ENCODE data around the gene TINAG.

DNA sequence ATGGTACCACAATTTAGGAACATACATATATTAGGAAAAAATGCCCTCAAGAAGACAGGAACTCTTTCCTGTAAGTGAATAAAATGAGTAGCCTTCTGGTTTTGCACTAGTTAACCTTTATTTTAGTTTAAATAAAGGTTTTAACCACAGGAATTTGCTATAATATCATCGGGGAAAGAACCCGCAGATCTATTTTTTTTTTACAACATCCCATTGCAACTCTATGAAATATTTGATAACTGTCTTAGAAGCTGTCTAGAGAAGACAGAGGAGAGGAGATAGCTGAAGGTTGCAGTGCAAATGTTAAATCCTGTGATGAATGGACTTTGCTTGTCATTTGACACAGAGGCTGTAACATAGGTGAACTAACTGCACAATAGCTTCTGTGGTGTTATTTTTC, 69.5 kb downstream of the TINAG start:
- TF ChIP-seq POLR2AphosphoS5 (IDR thresholded peaks at IDR 0.05; ENCODE audit: low read depth): no peak
- TF ChIP-seq, protein P1, sequence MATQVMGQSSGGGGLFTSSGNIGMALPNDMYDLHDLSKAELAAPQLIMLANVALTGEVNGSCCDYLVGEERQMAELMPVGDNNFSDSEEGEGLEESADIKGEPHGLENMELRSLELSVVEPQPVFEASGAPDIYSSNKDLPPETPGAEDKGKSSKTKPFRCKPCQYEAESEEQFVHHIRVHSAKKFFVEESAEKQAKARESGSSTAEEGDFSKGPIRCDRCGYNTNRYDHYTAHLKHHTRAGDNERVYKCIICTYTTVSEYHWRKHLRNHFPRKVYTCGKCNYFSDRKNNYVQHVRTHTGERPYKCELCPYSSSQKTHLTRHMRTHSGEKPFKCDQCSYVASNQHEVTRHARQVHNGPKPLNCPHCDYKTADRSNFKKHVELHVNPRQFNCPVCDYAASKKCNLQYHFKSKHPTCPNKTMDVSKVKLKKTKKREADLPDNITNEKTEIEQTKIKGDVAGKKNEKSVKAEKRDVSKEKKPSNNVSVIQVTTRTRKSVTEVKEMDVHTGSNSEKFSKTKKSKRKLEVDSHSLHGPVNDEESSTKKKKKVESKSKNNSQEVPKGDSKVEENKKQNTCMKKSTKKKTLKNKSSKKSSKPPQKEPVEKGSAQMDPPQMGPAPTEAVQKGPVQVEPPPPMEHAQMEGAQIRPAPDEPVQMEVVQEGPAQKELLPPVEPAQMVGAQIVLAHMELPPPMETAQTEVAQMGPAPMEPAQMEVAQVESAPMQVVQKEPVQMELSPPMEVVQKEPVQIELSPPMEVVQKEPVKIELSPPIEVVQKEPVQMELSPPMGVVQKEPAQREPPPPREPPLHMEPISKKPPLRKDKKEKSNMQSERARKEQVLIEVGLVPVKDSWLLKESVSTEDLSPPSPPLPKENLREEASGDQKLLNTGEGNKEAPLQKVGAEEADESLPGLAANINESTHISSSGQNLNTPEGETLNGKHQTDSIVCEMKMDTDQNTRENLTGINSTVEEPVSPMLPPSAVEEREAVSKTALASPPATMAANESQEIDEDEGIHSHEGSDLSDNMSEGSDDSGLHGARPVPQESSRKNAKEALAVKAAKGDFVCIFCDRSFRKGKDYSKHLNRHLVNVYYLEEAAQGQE (IDR thresholded peaks at IDR 0.05; ENCODE audit: insufficient replicate concordance, low read depth): no peak
- TF ChIP-seq, protein P2, sequence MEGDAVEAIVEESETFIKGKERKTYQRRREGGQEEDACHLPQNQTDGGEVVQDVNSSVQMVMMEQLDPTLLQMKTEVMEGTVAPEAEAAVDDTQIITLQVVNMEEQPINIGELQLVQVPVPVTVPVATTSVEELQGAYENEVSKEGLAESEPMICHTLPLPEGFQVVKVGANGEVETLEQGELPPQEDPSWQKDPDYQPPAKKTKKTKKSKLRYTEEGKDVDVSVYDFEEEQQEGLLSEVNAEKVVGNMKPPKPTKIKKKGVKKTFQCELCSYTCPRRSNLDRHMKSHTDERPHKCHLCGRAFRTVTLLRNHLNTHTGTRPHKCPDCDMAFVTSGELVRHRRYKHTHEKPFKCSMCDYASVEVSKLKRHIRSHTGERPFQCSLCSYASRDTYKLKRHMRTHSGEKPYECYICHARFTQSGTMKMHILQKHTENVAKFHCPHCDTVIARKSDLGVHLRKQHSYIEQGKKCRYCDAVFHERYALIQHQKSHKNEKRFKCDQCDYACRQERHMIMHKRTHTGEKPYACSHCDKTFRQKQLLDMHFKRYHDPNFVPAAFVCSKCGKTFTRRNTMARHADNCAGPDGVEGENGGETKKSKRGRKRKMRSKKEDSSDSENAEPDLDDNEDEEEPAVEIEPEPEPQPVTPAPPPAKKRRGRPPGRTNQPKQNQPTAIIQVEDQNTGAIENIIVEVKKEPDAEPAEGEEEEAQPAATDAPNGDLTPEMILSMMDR (IDR thresholded peaks at IDR 0.05; ENCODE audit: insufficient read depth, low read length): no peak
